HUES6 (cell line): ENCODE data around the gene ZNF771.
"Not testable (repeated sequence)": the region's sequence is repeated elsewhere in the genome, so short reads cannot be mapped to it uniquely, and the experiment has no call there.

Source experiments
- H3K27ac ChIP-seq: 2 replicates; pipeline ENCODE4 v1.7.0; 2013; ENCODE audit warnings: low read depth, mild to moderate bottlenecking, low read length, inconsistent platforms
- H3K27me3 ChIP-seq: 2 replicates; pipeline ENCODE4 v1.6.1; 2013; ENCODE audit warnings: low read length; ENCODE audit not compliant: control insufficient read depth, insufficient read depth
- H3K36me3 ChIP-seq: 2 replicates; pipeline ENCODE4 v1.6.1; 2013; ENCODE audit warnings: low read length; ENCODE audit not compliant: control insufficient read depth, insufficient read depth
- H3K4me1 ChIP-seq: 2 replicates; pipeline ENCODE4 v1.6.1; 2013; ENCODE audit warnings: low read length; ENCODE audit not compliant: control insufficient read depth, insufficient read depth
- H3K4me3 ChIP-seq: 2 replicates; pipeline ENCODE4 v1.5.1; 2013; ENCODE audit warnings: low read depth, low read length
- H3K9ac ChIP-seq: one replicate; pipeline ENCODE4 v1.6.1; 2013; ENCODE audit warnings: mild to moderate bottlenecking, low read length
- H3K9me3 ChIP-seq: 2 replicates; pipeline ENCODE4 v1.6.1; 2013; ENCODE audit warnings: low read depth, low read length; ENCODE audit not compliant: control insufficient read depth, insufficient read depth

The ZNF771 gene

GRCh38 chr16:30457743-30458560 lies 50.5 kb downstream of the ZNF771 start:
- H3K36me3 ChIP-seq: no peaks in the 10 kb centered on the region
- H3K9ac ChIP-seq: no peak overlapping the region
- H3K9me3 ChIP-seq: no peaks in the 10 kb centered on the region; the same call in 1 of the 2 replicates
- H3K4me1 ChIP-seq: no peaks in the 10 kb centered on the region
- H3K27me3 ChIP-seq: no peaks in the 10 kb centered on the region
- H3K4me3 ChIP-seq: no peak overlapping the region
- no peak overlapping the region for H3K27ac ChIP-seq

GRCh38 chr16:30458561-30459394 lies 51.4 kb downstream of the ZNF771 start:
- Histone ChIP-seq H3K4me3 (no peak overlapping the region), H3K9ac (no peak overlapping the region), H3K4me1 (no peaks in the 10 kb centered on the region)

GRCh38 chr16:30459456-30459855 lies 52.0 kb downstream of the ZNF771 start:
- Histone ChIP-seq H3K27me3 (no peaks in the 10 kb centered on the region), H3K4me3 (no peak overlapping the region), H3K9ac (no peak overlapping the region), H3K27ac (no peak overlapping the region), H3K4me1 (no peaks in the 10 kb centered on the region), H3K36me3 (no peaks in the 10 kb centered on the region), H3K9me3 (no peaks in the 10 kb centered on the region; the same call in 1 of the 2 replicates)

More at GRCh38 chr16:30458561-30459394, 51.4 kb downstream of the ZNF771 start:
- no peaks in the 10 kb centered on the region; the same call in 1 of the 2 replicates for H3K9me3 ChIP-seq
- H3K36me3 ChIP-seq: no peaks in the 10 kb centered on the region
- no peaks in the 10 kb centered on the region for H3K27me3 ChIP-seq
- no peak overlapping the region for H3K27ac ChIP-seq

GRCh38 chr16:30461426-30461825 lies 54.0 kb downstream of the ZNF771 start:
- H3K9me3 ChIP-seq, H3K27me3 ChIP-seq, H3K4me3 ChIP-seq, H3K9ac ChIP-seq, H3K27ac ChIP-seq, H3K36me3 ChIP-seq, H3K4me1 ChIP-seq: not testable (repeated sequence)

- Histone ChIP-seq H3K9me3 (no peaks in the 10 kb centered on the region; the same call in 1 of the 2 replicates), H3K9ac (no peak overlapping the region)
Measured at GRCh38 chr16:30464078-30464477, 56.7 kb downstream of the ZNF771 start.

More at GRCh38 chr16:30464078-30464477, 56.7 kb downstream of the ZNF771 start:
- Histone ChIP-seq H3K4me1 (no peaks in the 10 kb centered on the region), H3K27me3 (no peaks in the 10 kb centered on the region), H3K27ac (no peak overlapping the region), H3K4me3 (no peak overlapping the region), H3K36me3 (no peaks in the 10 kb centered on the region)
